Breast epithelium (tissue), 4 donors: ENCODE results near the gene LZTFL1. TPM values are rescaled to one million over a fixed set of nuclear protein-coding genes. Genes with fewer than 3 reads are reported as not detected.

Experiments
- DNase-seq, 2 donors: peaks; one replicate each; pipeline ENCODE4 v3.0.0-alpha.2; 2019; ENCODE audit warnings: low spot score in 2 of 2
- H3K27ac ChIP-seq, 2 donors: fragments of 200-600 bp; sonication (generic) in 1 of 2; one replicate each; pipeline ENCODE4 v1.5.1; 2016 to 2019; ENCODE audit warnings: mild to moderate bottlenecking in 1 of 2
- H3K27me3 ChIP-seq, 2 donors: fragments of 200-600 bp; sonication (generic) in 1 of 2; one replicate each; pipeline versions ENCODE4 v1.5.1 to v1.6.0; 2017 to 2019; ENCODE audit warnings: control low read depth in 1 of 2, mild to moderate bottlenecking in 1 of 2
- H3K36me3 ChIP-seq: fragments of 200-600 bp; one replicate; pipeline ENCODE4 v1.5.1; 2019
- H3K4me1 ChIP-seq, 2 donors: fragments of 200-600 bp; sonication (generic); one replicate each; pipeline ENCODE4 v1.5.1; 2016 to 2019; ENCODE audit warnings: control low read depth in 1 of 2
- H3K4me3 ChIP-seq, 3 donors: fragments of 200-600 bp; sonication (generic); 1 replicate in 2 of 3; 2 replicates in 1 of 3; pipeline ENCODE4 v1.5.1; 2016 to 2019; ENCODE audit warnings: mild to moderate bottlenecking in 3 of 3, moderate library complexity in 2 of 3
- H3K9me3 ChIP-seq, 2 donors: fragments of 200-600 bp; sonication (generic) in 1 of 2; one replicate each; pipeline ENCODE4 v1.5.1; 2016 to 2019; ENCODE audit warnings: control low read depth in 1 of 2
- POLR2A ChIP-seq: fragments of 450-650 bp; IDR thresholded peaks from one replicate; pipeline ENCODE4 v1.6.1; 2016; ENCODE audit warnings: antibody characterized with exemption, mild to moderate bottlenecking, moderate library complexity
- POLR2AphosphoS5 ChIP-seq, 3 donors: sonication (generic); formaldehyde crosslinking; IDR thresholded peaks; one replicate each; pipeline ENCODE4 v1.6.1; 2017; ENCODE audit warnings: antibody characterized with exemption in 3 of 3
- intact Hi-C: fragments of 100-400 bp; cut with DNase I; formaldehyde crosslinking; loops from one replicate; pipeline ENCODE4 v1.15.1; 2023; ENCODE audit warnings: low total_unique reads
- total RNA-seq, 3 donors: library from RNA; depleted of rRNA; stranded (reverse); fragments of >200 nt; gene quantifications; one replicate each; pipeline ENCODE4 v1.1.0, GENCODE V29; 2016
- TF ChIP-seq, protein P1 (sequence below), 3 donors: fragments of 450-650 bp; IDR thresholded peaks; one replicate each; pipeline ENCODE4 v1.5.1; 2016 to 2017; ENCODE audit warnings: antibody characterized with exemption in 3 of 3, mild to moderate bottlenecking in 3 of 3, moderate library complexity in 3 of 3

Gene LZTFL1, protein sequence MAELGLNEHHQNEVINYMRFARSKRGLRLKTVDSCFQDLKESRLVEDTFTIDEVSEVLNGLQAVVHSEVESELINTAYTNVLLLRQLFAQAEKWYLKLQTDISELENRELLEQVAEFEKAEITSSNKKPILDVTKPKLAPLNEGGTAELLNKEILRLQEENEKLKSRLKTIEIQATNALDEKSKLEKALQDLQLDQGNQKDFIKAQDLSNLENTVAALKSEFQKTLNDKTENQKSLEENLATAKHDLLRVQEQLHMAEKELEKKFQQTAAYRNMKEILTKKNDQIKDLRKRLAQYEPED
- 10 to 100 TPM; 17.0 to 39.2 (median 22.1) TPM for total RNA-seq

DNA sequence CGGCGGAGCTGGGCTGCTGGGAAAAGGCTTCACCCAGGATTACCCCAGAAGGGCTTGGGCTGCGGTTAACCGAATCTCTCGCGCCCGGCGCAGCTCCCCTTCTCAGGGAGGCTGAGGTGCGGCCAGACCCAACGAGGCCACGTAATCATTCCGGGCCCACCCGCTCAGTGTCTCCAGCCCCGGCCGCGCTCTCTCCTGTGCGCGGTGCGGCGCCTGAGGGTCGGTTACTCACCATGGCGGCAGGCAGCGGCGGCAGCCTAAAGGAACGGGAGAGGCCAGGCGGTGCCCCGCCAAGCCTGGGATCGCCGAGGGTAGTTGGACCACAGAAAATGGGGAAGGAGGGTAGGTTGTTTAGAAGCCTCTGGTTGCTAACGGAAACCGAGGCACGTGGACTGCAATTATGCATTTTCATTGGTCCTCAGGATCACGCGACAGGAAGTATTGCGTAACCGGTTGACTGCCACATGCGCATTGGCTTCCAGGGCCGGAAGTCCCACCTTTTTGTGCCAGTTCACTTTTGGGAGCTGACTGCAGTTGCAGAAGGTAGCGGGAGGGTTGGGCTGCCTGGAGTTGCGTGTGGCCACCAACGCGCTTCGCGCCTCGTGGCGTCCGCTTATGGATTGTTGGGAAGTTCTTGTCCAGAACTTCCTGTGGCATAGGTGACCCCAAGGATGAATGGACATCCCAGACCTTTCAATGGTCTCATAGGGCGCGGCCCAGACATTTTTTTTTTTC is at the start of gene LZTFL1:
Gene LZTFL1, minus strand, starts transcription at position 363 of the 735 bp plus-strand sequence. Its CDS starts 128 bp downstream, at position 235.
- Histone ChIP-seq H3K9me3 (no peaks in the 10 kb centered on the region), H3K4me1 (no peaks in the 10 kb centered on the region), H3K27me3 (peaks cover 0 to 4% of the 10 kb centered on the region in 2 donors), H3K27ac (peak within 1 kb of the TSS; percentile 78 to 87), H3K4me3 (peak within 1 kb of the TSS; percentile 85 to 97 (median 92)), H3K36me3 (no peaks in the 10 kb centered on the region)
- intact Hi-C loops = no loop called here
- peak; percentile 93 to 94 for DNase-seq
- TF ChIP-seq, protein P1, sequence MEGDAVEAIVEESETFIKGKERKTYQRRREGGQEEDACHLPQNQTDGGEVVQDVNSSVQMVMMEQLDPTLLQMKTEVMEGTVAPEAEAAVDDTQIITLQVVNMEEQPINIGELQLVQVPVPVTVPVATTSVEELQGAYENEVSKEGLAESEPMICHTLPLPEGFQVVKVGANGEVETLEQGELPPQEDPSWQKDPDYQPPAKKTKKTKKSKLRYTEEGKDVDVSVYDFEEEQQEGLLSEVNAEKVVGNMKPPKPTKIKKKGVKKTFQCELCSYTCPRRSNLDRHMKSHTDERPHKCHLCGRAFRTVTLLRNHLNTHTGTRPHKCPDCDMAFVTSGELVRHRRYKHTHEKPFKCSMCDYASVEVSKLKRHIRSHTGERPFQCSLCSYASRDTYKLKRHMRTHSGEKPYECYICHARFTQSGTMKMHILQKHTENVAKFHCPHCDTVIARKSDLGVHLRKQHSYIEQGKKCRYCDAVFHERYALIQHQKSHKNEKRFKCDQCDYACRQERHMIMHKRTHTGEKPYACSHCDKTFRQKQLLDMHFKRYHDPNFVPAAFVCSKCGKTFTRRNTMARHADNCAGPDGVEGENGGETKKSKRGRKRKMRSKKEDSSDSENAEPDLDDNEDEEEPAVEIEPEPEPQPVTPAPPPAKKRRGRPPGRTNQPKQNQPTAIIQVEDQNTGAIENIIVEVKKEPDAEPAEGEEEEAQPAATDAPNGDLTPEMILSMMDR (IDR thresholded peaks at IDR 0.05) = no peak
- TF ChIP-seq POLR2AphosphoS5 (IDR thresholded peaks at IDR 0.05) (peak; percentile 79 to 95 (median 85)), POLR2A (no peak)

DNA sequence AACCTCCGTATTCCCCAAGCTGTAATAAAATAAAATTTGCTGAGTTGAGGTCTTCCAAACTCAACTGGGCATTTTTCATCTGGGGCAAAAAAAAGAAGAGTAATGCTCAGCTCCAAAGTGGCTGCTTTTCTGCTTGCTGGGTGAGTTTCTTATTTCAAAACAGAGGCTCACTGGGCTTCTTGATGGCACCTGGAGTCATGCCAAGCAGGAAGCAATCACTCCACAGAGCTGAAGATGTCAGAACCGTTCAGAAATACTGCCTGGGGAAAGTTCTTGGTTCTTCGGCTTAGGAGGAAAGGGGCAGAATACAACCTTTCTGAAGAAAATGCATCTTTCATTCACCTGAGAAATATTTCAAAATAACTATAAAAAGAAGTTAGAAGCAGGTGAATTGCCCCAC is 48.5 kb upstream of the LZTFL1 start:
- intact Hi-C loops = no loop called here
- peak in 1 of 2 donors; percentile 27 for DNase-seq
- Histone ChIP-seq H3K27ac (no peak overlapping the region), H3K36me3 (no peaks in the 10 kb centered on the region), H3K27me3 (no peaks in the 10 kb centered on the region), H3K4me3 (no peak overlapping the region), H3K9me3 (no peaks in the 10 kb centered on the region), H3K4me1 (no peaks in the 10 kb centered on the region)
- no peak for TF ChIP-seq POLR2A
- TF ChIP-seq, protein P1 (IDR thresholded peaks at IDR 0.05) = no peak
- no peak for TF ChIP-seq POLR2AphosphoS5 (IDR thresholded peaks at IDR 0.05)

DNA sequence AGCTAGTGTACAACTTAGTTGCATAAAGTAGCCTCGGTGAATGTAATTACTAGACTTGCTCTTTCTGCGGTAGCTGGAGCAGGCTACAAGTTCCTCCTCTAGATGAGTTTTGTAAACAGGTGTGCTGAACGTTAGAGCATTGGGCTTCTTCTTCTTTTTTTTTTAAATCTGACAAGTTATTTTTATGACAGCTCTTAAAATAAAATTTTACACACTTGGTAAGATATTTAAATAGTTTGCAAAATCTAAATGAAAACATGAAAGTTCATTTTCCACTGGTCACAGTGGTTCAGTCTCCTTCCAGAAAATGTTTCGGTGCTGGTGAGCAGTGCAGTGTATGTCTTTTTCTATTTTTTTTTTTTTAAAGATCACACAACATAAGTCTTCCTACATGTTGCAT is 47.4 kb upstream of the LZTFL1 start:
- H3K4me3 ChIP-seq = no peak overlapping the region
- intact Hi-C loops = no loop called here
- no peaks in the 10 kb centered on the region for H3K36me3 ChIP-seq
- TF ChIP-seq POLR2A = no peak
- TF ChIP-seq POLR2AphosphoS5 (IDR thresholded peaks at IDR 0.05) = no peak
- TF ChIP-seq, protein P1 (IDR thresholded peaks at IDR 0.05) = no peak
- no peak for DNase-seq
- H3K4me1 ChIP-seq = no peaks in the 10 kb centered on the region
- no peaks in the 10 kb centered on the region for H3K27me3 ChIP-seq
- H3K9me3 ChIP-seq = no peaks in the 10 kb centered on the region
- no peak overlapping the region for H3K27ac ChIP-seq

DNA sequence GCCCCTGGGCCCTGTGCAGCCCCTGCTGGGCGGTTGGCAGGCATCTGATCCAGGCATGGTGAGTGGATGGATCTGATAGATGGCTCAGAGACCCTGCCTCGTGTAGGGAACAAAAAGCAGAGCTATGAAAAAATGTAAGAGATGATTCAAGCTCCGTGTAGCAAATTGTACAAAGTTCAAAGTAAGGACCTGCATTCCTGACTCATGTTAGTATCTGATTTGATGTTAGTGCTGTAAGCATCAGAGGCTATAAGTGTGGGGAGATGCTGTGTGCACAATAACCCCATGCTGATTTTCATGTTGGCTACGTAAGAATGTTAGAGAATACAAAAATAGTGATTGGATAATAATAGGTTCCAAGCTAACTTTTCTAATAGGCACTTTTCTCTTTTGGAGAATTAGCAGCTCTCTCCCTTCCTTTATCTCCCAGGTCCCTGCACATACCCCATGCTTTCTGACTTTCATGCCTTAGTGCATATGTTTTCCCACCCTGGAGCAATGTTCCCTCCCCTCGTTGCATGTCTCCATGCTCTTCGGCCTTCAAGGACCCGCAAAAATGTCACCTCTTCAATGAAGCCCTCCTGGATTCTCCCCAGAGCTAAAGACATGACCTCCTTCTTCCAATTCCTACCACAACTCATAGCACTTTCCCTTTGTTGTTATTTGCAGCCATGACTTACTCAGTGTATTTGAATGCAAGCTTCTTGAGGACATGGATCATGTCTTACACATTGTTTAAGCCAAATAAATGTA is 46.0 kb upstream of the LZTFL1 start:
- no peaks in the 10 kb centered on the region for H3K9me3 ChIP-seq
- no peaks in the 10 kb centered on the region for H3K4me1 ChIP-seq
- no peaks in the 10 kb centered on the region for H3K27me3 ChIP-seq
- TF ChIP-seq, protein P1 (IDR thresholded peaks at IDR 0.05) = no peak
- TF ChIP-seq POLR2A (no peak), POLR2AphosphoS5 (IDR thresholded peaks at IDR 0.05) (no peak)
- intact Hi-C loops = no loop called here
- H3K4me3 ChIP-seq = no peak overlapping the region
- H3K36me3 ChIP-seq = no peaks in the 10 kb centered on the region
- no peak for DNase-seq
- no peak overlapping the region for H3K27ac ChIP-seq
